GM12875 (cell line): ENCODE results near the gene ARHGAP28.
"Not testable (repeated sequence)": the region's sequence is repeated elsewhere in the genome, so short reads cannot be mapped to it uniquely, and the experiment has no call there.

Experiments used
- H3K4me3 ChIP-seq: one replicate; pipeline ENCODE4 v1.5.1; 2011; ENCODE audit warnings: low read depth, low read length, control low read depth
- TF ChIP-seq, protein P1 (sequence below): IDR thresholded peaks from 2 replicates; pipeline ENCODE4 v1.5.1; 2011; ENCODE audit warnings: low read depth, mild to moderate bottlenecking, control low read depth, inconsistent platforms, low read length, moderate library complexity, borderline replicate concordance; ENCODE audit not compliant: insufficient read depth

Gene ARHGAP28

DNA sequence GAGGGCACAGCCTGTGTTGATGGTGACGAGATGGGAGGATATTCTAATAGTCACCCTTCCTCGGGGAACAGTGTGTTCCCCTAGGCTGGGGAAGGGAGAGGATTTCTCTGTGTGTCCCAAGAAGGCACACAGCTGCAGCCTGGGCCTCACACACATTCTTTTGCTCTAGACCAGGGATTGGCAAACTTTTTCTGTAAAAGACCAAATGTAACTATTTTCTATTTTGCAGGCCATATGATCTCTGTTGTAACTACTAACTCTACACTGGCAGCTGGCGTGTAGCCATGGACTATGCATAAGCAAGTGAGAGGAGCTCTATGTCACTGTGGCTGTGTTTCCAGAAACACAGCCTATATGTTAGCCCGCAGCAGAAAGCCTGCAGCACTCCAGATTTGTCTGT, 65.8 kb downstream of the ARHGAP28 start:
- H3K4me3 ChIP-seq, result no peak overlapping the region
- TF ChIP-seq, protein P1, sequence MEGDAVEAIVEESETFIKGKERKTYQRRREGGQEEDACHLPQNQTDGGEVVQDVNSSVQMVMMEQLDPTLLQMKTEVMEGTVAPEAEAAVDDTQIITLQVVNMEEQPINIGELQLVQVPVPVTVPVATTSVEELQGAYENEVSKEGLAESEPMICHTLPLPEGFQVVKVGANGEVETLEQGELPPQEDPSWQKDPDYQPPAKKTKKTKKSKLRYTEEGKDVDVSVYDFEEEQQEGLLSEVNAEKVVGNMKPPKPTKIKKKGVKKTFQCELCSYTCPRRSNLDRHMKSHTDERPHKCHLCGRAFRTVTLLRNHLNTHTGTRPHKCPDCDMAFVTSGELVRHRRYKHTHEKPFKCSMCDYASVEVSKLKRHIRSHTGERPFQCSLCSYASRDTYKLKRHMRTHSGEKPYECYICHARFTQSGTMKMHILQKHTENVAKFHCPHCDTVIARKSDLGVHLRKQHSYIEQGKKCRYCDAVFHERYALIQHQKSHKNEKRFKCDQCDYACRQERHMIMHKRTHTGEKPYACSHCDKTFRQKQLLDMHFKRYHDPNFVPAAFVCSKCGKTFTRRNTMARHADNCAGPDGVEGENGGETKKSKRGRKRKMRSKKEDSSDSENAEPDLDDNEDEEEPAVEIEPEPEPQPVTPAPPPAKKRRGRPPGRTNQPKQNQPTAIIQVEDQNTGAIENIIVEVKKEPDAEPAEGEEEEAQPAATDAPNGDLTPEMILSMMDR, result no peak

DNA sequence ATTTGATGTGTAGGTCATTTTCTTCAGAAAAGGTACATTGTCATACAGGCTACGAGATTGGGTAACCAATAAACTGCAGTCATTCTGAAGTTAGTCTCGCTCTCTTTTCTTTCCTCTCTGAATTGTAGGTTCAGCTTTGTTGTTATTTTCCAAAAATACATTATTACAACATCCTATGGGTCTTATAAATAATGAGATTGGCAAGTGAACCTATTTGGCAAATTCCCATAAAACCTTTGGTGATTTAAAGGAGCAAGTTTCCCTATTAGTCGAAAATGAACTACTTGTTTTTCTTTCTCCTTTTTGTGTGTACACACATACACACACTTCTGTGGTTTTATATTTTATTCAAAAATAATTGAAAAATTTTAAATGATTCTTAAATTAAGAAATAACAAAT, 67.0 kb downstream of the ARHGAP28 start:
- H3K4me3 ChIP-seq, result no peak overlapping the region
- TF ChIP-seq, protein P1, result no peak

GRCh38 chr18:6797171-6797570, 67.7 kb downstream of the ARHGAP28 start:
- no peak overlapping the region for H3K4me3 ChIP-seq
- TF ChIP-seq, protein P1, result no peak

DNA sequence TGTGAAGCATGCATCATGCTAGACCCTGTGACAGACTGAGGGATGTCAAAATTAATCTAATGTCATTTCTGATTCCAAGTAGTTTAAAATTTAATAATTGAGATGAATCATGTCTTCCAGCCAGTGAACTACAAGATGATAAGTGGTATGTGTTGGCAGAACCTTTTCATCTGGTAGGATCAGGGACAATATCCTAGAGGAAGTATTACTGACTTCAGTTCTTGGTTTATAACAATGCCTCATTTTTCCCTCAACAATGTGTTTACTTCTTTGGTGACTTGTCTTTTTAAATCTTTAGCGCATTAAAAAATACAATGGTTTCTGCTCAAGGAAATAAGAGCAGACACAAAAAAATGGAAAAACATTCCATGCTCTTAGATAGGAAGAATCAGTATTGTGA, 69.4 kb downstream of the ARHGAP28 start:
- TF ChIP-seq, protein P1, result no peak

DNA sequence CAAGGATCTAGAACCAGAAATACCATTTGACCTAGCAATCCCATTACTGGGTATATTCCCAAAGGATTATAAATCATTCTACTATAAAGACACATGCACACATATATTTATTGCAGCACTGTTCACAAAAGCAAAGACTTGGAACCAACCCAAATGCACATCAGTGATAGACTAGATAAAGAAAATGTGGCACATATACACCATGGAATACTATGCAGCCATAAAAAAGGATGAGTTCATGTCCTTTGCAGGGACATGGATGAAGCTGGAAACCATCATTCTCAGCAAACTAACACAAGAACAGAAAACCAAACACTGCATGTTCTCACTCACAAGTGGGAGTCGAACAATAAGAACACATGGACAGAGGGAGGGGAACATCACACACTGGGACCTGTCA, 70.8 kb downstream of the ARHGAP28 start:
- H3K4me3 ChIP-seq, result not testable (repeated sequence)

More for the DNA sequence above, 69.4 kb downstream of the ARHGAP28 start:
- H3K4me3 ChIP-seq, result no peak overlapping the region

GRCh38 chr18:6807515-6808257, 78.2 kb downstream of the ARHGAP28 start:
- TF ChIP-seq, protein P1, result no peak
- no peak overlapping the region for H3K4me3 ChIP-seq

- H3K4me3 ChIP-seq, result no peak overlapping the region
- TF ChIP-seq, protein P1, result no peak
Measured at GRCh38 chr18:6810191-6810590, 80.7 kb downstream of the ARHGAP28 start.
